CD14-positive monocyte (primary cell): ENCODE results near the gene POPDC2. TPM values are rescaled to one million over a fixed set of nuclear protein-coding genes. Genes with fewer than 3 reads are reported as not detected.

Experiments
- DNase-seq, 3 donors: peaks; one replicate each; pipeline ENCODE4 v3.0.0-alpha.2; 2011 to 2022
- H2AFZ ChIP-seq: 2 replicates; pipeline ENCODE4 v1.6.0; 2012; ENCODE audit warnings: mild to moderate bottlenecking, low read depth, low read length, inconsistent platforms; ENCODE audit not compliant: insufficient read depth, poor library complexity, severe bottlenecking
- H3K27ac ChIP-seq, 2 donors: 1 replicate in 1 of 2; 2 replicates in 1 of 2; pipeline ENCODE4 v1.5.1; 2012 to 2013; ENCODE audit warnings: low read length in 2 of 2, control low read depth in 1 of 2, inconsistent platforms in 1 of 2, low read depth in 1 of 2, mild to moderate bottlenecking in 1 of 2
- H3K27me3 ChIP-seq, 2 donors: one replicate each; pipeline versions ENCODE4 v1.6.0 to v1.6.1; 2011 to 2013; ENCODE audit warnings: low read length in 2 of 2; ENCODE audit not compliant: control insufficient read depth in 2 of 2, insufficient read depth in 2 of 2
- H3K36me3 ChIP-seq, 2 donors: replicated peaks in 1 of 2; 1 replicate in 1 of 2; 2 replicates in 1 of 2; pipeline versions ENCODE4 v1.5.1 to v1.6.1; 2012 to 2013; ENCODE audit warnings: low read length in 2 of 2, control low read depth in 1 of 2, inconsistent platforms in 1 of 2, mild to moderate bottlenecking in 1 of 2; ENCODE audit not compliant: insufficient read depth in 2 of 2, control insufficient read depth in 1 of 2
- H3K4me1 ChIP-seq, 2 donors: 1 replicate in 1 of 2; 2 replicates in 1 of 2; pipeline versions ENCODE4 v1.5.1 to v1.6.1; 2012 to 2013; ENCODE audit warnings: low read length in 2 of 2, control low read depth in 1 of 2, inconsistent platforms in 1 of 2, mild to moderate bottlenecking in 1 of 2, moderate library complexity in 1 of 2; ENCODE audit not compliant: insufficient read depth in 2 of 2, control insufficient read depth in 1 of 2
- H3K4me2 ChIP-seq: replicated peaks from 2 replicates; pipeline ENCODE3; 2012; ENCODE audit warnings: low read length, moderate library complexity, mild to moderate bottlenecking; ENCODE audit not compliant: poor library complexity, severe bottlenecking; ENCODE audit errors: extremely low read depth
- H3K4me3 ChIP-seq, 3 experiments: fragments of 200-600 bp in 1 of 3; sonication (generic) in 1 of 3; replicated peaks in 1 of 3; 1 replicate in 2 of 3; 2 replicates in 1 of 3; pipeline ENCODE4 v1.5.1; 2011 to 2013; ENCODE audit warnings: low read length in 3 of 3, mild to moderate bottlenecking in 3 of 3, control low read depth in 2 of 3, low read depth in 2 of 3, inconsistent platforms in 1 of 3, moderate library complexity in 1 of 3
- H3K79me2 ChIP-seq: 2 replicates; pipeline ENCODE4 v1.6.0; 2012; ENCODE audit warnings: mild to moderate bottlenecking, control low read depth, inconsistent platforms, low read length, moderate library complexity; ENCODE audit not compliant: insufficient read depth
- H3K9ac ChIP-seq: 2 replicates; pipeline ENCODE4 v1.6.0; 2017; ENCODE audit warnings: low read length, mild to moderate bottlenecking; ENCODE audit not compliant: insufficient read depth, poor library complexity, severe bottlenecking
- H3K9me3 ChIP-seq, 2 donors: replicated peaks in 1 of 2; 1 replicate in 1 of 2; 2 replicates in 1 of 2; pipeline versions ENCODE4 v1.5.1 to v1.6.1; 2012 to 2013; ENCODE audit warnings: low read length in 2 of 2, control low read depth in 1 of 2; ENCODE audit not compliant: control insufficient read depth in 1 of 2, insufficient read depth in 1 of 2
- H4K20me1 ChIP-seq: 2 replicates; pipeline ENCODE4 v1.6.0; 2012; ENCODE audit warnings: mild to moderate bottlenecking, low read length, control low read depth, moderate library complexity; ENCODE audit not compliant: insufficient read depth
- H3K27ac Mint-ChIP-seq, 7 donors: one replicate each; pipeline ENCODE4 v1.8.0; 2020; ENCODE audit warnings: mild to moderate bottlenecking in 7 of 7, mixed read lengths in 7 of 7, moderate library complexity in 6 of 7, inconsistent platforms in 2 of 7
- H3K27me3 Mint-ChIP-seq, 3 donors: one replicate each; pipeline ENCODE4 v1.8.0; 2021 to 2022; ENCODE audit warnings: low read depth in 3 of 3, mild to moderate bottlenecking in 3 of 3, mixed read lengths in 3 of 3, moderate library complexity in 3 of 3, inconsistent platforms in 1 of 3
- H3K36me3 Mint-ChIP-seq, 2 donors: one replicate each; pipeline ENCODE4 v1.8.0; 2020; ENCODE audit warnings: mixed read lengths in 2 of 2, inconsistent platforms in 1 of 2, mild to moderate bottlenecking in 1 of 2
- H3K4me1 Mint-ChIP-seq: one replicate; pipeline ENCODE4 v1.8.0; 2020; ENCODE audit warnings: mild to moderate bottlenecking, mixed read lengths
- H3K4me3 Mint-ChIP-seq, 2 donors: one replicate each; pipeline ENCODE4 v1.8.0; 2020; ENCODE audit warnings: mild to moderate bottlenecking in 2 of 2, mixed read lengths in 2 of 2, moderate library complexity in 1 of 2
- H3K9me3 Mint-ChIP-seq, 7 donors: one replicate each; pipeline ENCODE4 v1.8.0; 2020 to 2022; ENCODE audit warnings: mixed read lengths in 7 of 7, mild to moderate bottlenecking in 6 of 7, moderate library complexity in 6 of 7, inconsistent platforms in 2 of 7
- CTCF ChIP-seq: fragments of 200-600 bp; IDR thresholded peaks from one replicate; pipeline ENCODE4 v1.8.0; 2022; ENCODE audit warnings: antibody characterized with exemption, mild to moderate bottlenecking
- WGBS: methylation state at CpG from one replicate; pipeline ENCODE4 v1.1.5; 2013; ENCODE audit warnings: missing lambda C conversion rate; ENCODE audit not compliant: insufficient coverage; 5-methylcytosine and 5-hydroxymethylcytosine counted together
- intact Hi-C, 2 donors: fragments of 100-400 bp; cut with micrococcal nuclease; formaldehyde crosslinking; loops; one replicate each; pipeline versions ENCODE4 v1.15.0 to v1.15.1; 2023
- polyA plus RNA-seq, 3 donors: library from polyadenylated mRNA; depleted of rRNA in 1 of 3; unstranded in 2 of 3; stranded (reverse) in 1 of 3; fragments of 300-500 nt in 2 of 3; fragments of >200 nt in 1 of 3; fragmentation: Illumina TruSeq in 2 of 3; gene quantifications; 1 replicate in 2 of 3; 2 replicates in 1 of 3; pipeline ENCODE4 v1.2.3, GENCODE V29; 2012 to 2021

The POPDC2 gene
- polyA plus RNA-seq, 3 donors, result 0.58 to 6.7 (median 0.63) TPM

GRCh38 chr3:119664850-119665379 is 4.5 kb upstream of the POPDC2 start:
- Histone ChIP-seq H2AFZ (peak overlapping the region; percentile 6), H3K79me2 (no peaks in the 10 kb centered on the region), H3K27me3 (no peaks in the 10 kb centered on the region), H3K9ac (no peak overlapping the region), H3K27ac (peak overlapping the region in 1 of 2 donors; percentile 17), H3K4me1 (peaks cover 5 to 11% of the 10 kb centered on the region in 2 donors), H3K4me2 (no peak overlapping the region), H3K4me3 (no peak overlapping the region), H3K36me3 (peaks cover 24 to 34% of the 10 kb centered on the region in 2 donors), H3K9me3 (no peaks in the 10 kb centered on the region), H4K20me1 (no peaks in the 10 kb centered on the region)
- H3K4me3 Mint-ChIP-seq, result no peak overlapping the region
- DNase-seq, result peak; percentile 18 to 77 (median 36)
- 100% methylated on average over 2 of the region's 4 CpGs for WGBS
- peaks cover 12% of the 10 kb centered on the region for H3K4me1 Mint-ChIP-seq
- no peaks in the 10 kb centered on the region for H3K9me3 Mint-ChIP-seq
- TF ChIP-seq CTCF, result no peak
- peak overlapping the region in 5 of 7 donors; percentile 38 to 73 (median 58) for H3K27ac Mint-ChIP-seq
- H3K27me3 Mint-ChIP-seq, result peaks cover 0 to 2% (median 0%) of the 10 kb centered on the region in 3 donors
- peaks cover 25 to 31% of the 10 kb centered on the region in 2 donors for H3K36me3 Mint-ChIP-seq
- intact Hi-C loops, result no loop called here

GRCh38 chr3:119664370-119664769 is 4.0 kb upstream of the POPDC2 start:
- intact Hi-C loops, result no loop called here
- no peaks in the 10 kb centered on the region for H3K9me3 Mint-ChIP-seq
- H3K27ac Mint-ChIP-seq, result peak overlapping the region in 5 of 7 donors; percentile 38 to 73 (median 68)
- peak overlapping the region in 1 of 2 donors; percentile 17 for H3K27ac ChIP-seq
- H3K79me2 ChIP-seq, result no peaks in the 10 kb centered on the region
- no peak overlapping the region for H3K9ac ChIP-seq
- no peaks in the 10 kb centered on the region for H3K27me3 ChIP-seq
- peaks cover 18 to 28% of the 10 kb centered on the region in 2 donors for H3K36me3 ChIP-seq
- H4K20me1 ChIP-seq, result no peaks in the 10 kb centered on the region
- H3K9me3 ChIP-seq, result no peaks in the 10 kb centered on the region
- 100% methylated on average over 3 of the region's 4 CpGs for WGBS
- no peak overlapping the region for H3K4me2 ChIP-seq
- no peak for DNase-seq
- no peak for TF ChIP-seq CTCF
- peaks cover 17% of the 10 kb centered on the region for H3K4me1 Mint-ChIP-seq
- peaks cover 20 to 31% of the 10 kb centered on the region in 2 donors for H3K36me3 Mint-ChIP-seq
- H3K4me3 ChIP-seq, result no peak overlapping the region
- H2AFZ ChIP-seq, result no peak overlapping the region
- H3K27me3 Mint-ChIP-seq, result peaks cover 0 to 4% (median 0%) of the 10 kb centered on the region in 3 donors
- H3K4me3 Mint-ChIP-seq, result no peak overlapping the region
- H3K4me1 ChIP-seq, result peaks cover 9 to 16% of the 10 kb centered on the region in 2 donors
